Stimulated activated CD4-positive, alpha-beta T cell treated with anti-CD3 and anti-CD28 coated beads, Interleukin-4, amount 100 ng/mL, for 1 hour (primary cell): ENCODE data around the gene SPINT1.
"Not testable (repeated sequence)": the region's sequence is repeated elsewhere in the genome, so short reads cannot be mapped to it uniquely, and the experiment has no call there.

Source experiments
- DNase-seq: peaks from one replicate; pipeline ENCODE4 v3.0.0-alpha.2; 2020

SPINT1 gene

DNA sequence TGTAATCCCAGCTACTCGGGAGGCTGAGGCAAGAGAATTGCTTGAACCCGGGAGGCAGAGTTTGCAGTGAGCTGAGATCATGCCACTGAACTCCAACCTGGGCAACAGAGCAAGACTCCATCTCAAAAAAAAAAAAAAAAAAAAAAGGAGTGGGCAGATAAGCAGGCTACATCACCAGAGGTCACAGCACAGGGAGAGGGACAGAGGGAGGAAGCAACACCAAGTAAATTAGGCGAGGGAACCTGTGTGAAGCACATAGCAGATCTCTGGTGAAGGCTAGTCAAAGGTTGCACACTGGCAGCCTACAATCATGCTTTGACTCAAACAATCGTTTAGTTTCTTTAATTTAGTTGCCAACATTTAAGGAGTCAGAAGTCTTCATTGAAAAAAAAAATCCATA, 17.3 kb downstream of the SPINT1 start:
- not testable (repeated sequence) for DNase-seq

DNA sequence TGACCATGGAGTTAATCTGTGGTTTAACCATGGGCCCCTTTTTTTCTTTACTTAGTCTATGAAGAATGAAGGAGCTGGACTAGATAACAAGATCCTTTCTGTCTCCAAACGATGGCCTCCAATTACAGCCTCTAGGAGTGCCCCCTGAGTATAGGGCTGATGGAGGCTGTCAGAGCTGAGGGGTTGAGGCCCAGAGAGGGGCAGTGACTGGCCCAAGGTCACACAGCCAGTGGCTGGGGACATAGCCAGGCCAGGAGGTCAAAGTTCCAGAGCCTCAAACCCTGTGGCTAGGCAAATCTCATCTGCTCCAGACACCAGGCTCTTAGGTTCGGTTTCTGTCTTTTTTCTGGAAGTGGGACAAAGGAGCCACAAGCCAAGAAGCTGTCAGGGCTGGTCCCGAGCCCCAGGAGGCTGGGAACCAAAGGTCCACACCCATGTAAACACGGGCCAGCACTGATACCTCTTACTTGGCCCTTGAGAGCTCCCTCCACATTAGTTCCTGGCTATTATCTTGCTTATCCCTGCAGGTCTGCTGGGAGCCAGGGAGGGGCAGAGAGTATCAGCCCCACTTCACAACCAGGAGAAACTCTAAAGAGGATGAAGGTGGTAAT, 19.9 kb downstream of the SPINT1 start:
- DNase-seq: no peak

DNA sequence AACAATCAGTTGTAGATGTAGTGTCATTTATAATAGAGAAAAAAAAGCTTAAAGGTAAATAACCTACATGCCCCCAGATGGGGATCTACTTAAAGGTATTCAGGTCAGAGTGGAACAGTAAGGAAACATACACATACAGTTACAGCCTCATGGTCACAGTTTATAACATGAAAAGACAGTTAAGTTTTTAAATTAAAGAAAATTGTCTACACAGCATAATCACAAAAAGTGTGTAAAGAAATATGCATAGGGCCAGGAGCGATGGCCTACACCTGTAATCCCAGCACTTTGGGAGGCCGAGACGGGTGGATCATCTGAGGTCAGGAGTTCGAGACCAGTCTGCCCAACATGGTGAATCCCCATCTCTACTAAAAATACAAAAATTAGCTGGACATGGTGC, 23.4 kb downstream of the SPINT1 start:
- no peak for DNase-seq

GRCh38 chr15:40869686-40870085, 25.8 kb downstream of the SPINT1 start:
- no peak for DNase-seq

DNA sequence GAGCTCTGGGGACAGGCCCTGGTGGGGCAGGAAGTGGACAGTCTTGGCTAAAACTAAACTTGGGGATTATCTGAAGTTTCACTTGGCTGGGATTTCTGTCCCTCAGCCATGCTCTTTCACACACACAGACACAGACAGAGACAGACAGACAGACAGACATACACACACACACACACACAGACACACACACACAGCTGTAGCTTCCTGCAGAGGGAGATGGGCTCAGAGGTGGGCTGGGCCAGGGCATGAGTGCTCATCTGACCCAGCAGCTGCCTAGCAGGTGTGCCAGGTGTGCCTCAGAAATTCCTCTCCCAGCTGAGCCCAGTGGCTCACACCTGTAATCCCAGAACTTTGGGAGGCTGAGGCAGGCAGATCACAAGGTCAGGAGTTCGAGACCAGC, 26.9 kb downstream of the SPINT1 start:
- no peak for DNase-seq

- peak; percentile 24 for DNase-seq
Observed at GRCh38 chr15:40871749-40872617, 28.1 kb downstream of the SPINT1 start.

- no peak for DNase-seq
Observed at GRCh38 chr15:40872791-40873693, 29.2 kb downstream of the SPINT1 start.

GRCh38 chr15:40873694-40874561, 30.1 kb downstream of the SPINT1 start, which contains the start of gene RHOV:
Gene RHOV (minus strand): TSS chr15:40874234. CDS start chr15:40874139, 95 bp downstream.
- peak; percentile 59 for DNase-seq

DNA sequence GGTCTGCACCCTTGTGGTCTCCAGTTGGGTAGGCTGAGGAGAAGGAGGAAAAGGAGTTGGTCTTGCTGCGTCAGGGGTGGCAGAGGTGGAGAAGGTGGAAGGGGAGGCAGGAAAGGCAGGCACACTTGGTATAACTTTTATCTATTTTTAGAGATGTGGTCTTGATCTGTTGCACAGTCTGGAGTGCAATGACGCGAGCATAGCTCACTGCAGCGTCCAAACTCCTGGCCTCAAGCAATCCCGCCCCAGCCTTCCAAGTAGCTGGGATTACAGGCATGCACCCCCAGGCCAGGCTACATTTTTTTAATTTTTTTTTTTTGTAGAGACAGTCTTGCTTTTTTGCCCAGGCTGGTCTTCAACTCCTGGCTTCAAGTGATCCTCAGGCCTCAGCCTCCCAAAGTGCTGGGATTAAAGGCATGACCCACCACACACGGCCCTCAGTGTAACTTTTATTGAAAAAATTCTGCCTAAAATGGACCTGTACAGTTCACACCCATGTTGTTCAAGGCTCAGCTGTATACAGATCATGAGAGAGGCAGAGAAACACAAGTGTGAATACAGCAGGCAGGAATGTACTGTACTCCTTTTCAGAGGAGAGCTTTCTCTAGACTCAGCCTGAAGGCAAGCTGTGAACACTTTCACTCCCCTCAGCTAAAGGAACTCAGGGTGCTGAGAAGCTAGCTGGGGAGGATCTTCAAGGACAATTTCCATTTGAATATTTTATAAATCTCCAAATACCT, 32.3 kb downstream of the SPINT1 start:
- no peak for DNase-seq

- no peak for DNase-seq
Observed at GRCh38 chr15:40877694-40878093, 33.8 kb downstream of the SPINT1 start.

DNA sequence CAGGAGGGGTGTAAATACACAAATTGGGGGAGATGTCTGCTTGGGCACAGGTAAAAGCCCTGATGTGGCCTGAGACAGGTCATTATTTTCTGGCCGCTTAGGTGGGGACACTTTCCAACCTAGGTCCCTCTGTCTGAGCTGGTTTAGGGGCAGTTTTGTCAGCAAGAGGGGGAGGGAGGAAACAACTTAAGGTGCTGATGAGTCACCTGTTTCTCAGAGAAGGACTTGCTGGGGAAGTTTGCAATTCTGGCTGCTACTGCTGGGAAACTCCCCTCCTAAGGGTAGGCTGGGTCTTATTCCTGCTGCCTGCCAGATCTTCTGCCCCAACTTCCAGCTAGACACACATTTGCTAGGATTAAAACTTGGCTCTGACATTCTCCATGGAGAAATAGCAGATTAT, 34.9 kb downstream of the SPINT1 start:
- DNase-seq: no peak

- no peak for DNase-seq
Observed at GRCh38 chr15:40879609-40880008, 35.8 kb downstream of the SPINT1 start.

- DNase-seq: no peak
Observed at GRCh38 chr15:40881351-40881750, 37.5 kb downstream of the SPINT1 start.

GRCh38 chr15:40886586-40886985, 42.7 kb downstream of the SPINT1 start:
- no peak for DNase-seq

- no peak for DNase-seq
Observed at GRCh38 chr15:40889112-40889511, 45.3 kb downstream of the SPINT1 start.

GRCh38 chr15:40891138-40891537, 47.3 kb downstream of the SPINT1 start:
- no peak for DNase-seq

- no peak for DNase-seq
Observed at GRCh38 chr15:40891810-40892446, 48.1 kb downstream of the SPINT1 start.

- DNase-seq: no peak
Observed at GRCh38 chr15:40892447-40893012, 48.7 kb downstream of the SPINT1 start.

DNA sequence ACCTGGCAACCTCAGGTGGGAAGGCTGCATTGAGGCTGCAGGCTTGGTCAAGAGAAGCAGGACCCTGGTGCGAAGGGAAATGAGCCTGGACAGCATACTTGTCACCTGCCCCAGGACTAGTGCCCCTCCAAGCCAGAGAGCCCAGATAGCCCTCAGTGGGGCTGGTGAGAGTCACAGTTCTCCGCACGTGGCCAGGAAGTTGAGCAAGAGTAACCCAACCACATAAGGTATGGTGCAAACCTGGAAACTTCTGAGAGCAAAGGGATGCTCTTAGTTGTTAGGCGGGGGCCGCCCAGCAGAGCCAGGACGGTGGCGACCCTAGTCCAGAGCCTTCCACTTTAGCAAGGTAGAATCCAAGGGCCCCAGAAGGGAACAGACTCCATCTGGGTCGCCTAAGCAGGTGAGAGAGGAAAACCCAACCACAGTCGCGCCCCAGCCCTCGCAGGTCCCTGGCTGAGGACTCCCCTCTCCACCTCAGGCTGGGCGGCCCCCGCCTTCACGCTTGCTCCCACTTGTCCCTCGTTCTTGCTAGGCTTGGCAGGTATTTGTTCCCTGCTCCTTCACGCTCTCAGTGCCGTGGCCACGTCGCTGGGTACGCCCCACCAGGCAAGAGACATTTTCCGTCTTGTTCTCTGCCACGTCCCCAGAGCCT, 49.3 kb downstream of the SPINT1 start:
- DNase-seq: no peak
